VCaP (cell line): Measurements from ENCODE around the gene SYNE3.

ENCODE experiments used
- H3K27ac ChIP-seq: fragments of 450-650 bp; 2 replicates; pipeline ENCODE4 v1.5.1; 2017
- TF ChIP-seq, protein P1 (sequence below): fragments of 450-650 bp; conservative IDR thresholded peaks from 2 replicates; pipeline ENCODE4 v1.5.1; 2017; ENCODE audit warnings: mild to moderate bottlenecking, moderate library complexity

The SYNE3 gene

DNA sequence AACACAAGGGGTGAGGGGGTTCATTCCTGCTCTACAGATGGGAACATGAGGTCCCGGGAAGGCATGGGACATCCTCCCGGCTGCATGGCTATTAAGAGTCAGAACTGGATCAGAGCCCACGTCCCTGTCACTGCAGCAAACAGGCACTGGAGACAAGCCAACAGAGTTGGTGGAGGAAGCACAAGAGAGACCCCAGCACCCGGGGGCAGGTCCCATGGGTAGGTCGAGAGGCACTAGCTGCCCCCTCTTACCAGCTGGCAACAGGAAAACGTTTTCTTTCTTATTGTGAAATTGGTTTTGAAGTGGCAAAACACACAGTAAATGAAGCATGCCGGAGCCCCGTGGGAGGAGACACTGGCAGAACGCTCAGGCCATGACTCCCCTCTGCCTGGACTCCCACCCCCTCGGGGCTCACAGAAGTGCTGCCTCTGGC is 43.6 kb downstream of the SYNE3 start:
- peak overlapping the region; percentile 35; the same call in 1 of the 2 replicates for H3K27ac ChIP-seq
- TF ChIP-seq, protein P1, sequence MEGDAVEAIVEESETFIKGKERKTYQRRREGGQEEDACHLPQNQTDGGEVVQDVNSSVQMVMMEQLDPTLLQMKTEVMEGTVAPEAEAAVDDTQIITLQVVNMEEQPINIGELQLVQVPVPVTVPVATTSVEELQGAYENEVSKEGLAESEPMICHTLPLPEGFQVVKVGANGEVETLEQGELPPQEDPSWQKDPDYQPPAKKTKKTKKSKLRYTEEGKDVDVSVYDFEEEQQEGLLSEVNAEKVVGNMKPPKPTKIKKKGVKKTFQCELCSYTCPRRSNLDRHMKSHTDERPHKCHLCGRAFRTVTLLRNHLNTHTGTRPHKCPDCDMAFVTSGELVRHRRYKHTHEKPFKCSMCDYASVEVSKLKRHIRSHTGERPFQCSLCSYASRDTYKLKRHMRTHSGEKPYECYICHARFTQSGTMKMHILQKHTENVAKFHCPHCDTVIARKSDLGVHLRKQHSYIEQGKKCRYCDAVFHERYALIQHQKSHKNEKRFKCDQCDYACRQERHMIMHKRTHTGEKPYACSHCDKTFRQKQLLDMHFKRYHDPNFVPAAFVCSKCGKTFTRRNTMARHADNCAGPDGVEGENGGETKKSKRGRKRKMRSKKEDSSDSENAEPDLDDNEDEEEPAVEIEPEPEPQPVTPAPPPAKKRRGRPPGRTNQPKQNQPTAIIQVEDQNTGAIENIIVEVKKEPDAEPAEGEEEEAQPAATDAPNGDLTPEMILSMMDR, result no peak

DNA sequence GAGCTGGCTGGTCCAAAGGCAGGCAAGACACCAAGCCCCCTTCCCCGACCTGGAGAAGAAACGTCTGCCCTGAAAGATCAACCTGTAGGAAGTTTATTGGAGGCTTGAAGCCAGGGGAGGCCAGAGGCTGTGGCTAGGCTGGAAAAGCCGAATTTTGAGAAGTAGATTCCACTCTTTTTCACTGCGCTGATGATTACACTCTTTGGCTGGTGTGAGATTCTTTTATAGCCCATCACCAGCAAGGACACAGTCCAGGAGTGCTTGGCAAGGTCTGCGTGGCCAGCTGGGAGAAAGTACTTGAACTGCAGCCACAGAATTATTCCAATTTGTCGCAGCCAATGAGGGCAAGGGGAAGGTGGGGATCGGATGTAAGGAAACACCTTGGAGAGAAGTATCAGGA is 45.0 kb downstream of the SYNE3 start:
- peak overlapping the region; percentile 35; the same call in 1 of the 2 replicates for H3K27ac ChIP-seq
- TF ChIP-seq, protein P1, result no peak

DNA sequence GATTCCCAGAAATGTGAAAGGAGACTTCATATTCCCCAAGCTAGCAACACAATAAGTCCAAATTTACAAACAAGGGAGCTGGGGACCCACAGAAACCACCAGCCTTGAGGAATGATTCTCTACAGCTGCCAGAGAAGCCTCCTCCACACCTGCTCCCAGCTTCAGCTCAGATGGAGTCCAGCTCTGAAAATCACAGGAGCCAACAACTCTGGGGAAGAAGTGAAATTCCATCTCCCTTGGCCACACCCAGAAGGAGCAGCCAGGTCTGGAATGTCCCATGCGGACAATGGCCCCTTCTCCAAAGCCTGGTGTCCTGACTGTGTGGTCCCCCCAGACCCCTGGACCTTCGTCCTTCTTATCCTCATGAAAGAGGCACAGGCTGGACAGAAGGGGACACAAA is 45.4 kb downstream of the SYNE3 start:
- TF ChIP-seq, protein P1, result no peak
- H3K27ac ChIP-seq, result no peak overlapping the region

DNA sequence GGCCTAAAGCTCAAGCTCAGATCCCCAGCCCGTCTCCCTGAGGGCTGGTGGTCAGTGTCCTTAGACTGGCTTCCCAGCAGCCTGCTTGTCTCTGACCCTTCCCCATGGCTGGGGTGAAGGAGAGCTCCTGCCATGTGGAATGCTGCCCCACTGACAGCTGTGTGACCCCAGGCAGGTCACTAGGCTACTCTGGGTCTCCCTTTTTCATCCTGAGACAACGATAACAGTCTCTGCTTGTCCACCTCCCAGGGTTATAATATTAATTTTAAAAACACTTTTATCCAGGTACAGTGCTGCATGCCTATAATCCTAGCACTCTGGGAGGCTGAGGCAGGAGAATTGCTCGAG is 47.3 kb downstream of the SYNE3 start:
- TF ChIP-seq, protein P1, result no peak

DNA sequence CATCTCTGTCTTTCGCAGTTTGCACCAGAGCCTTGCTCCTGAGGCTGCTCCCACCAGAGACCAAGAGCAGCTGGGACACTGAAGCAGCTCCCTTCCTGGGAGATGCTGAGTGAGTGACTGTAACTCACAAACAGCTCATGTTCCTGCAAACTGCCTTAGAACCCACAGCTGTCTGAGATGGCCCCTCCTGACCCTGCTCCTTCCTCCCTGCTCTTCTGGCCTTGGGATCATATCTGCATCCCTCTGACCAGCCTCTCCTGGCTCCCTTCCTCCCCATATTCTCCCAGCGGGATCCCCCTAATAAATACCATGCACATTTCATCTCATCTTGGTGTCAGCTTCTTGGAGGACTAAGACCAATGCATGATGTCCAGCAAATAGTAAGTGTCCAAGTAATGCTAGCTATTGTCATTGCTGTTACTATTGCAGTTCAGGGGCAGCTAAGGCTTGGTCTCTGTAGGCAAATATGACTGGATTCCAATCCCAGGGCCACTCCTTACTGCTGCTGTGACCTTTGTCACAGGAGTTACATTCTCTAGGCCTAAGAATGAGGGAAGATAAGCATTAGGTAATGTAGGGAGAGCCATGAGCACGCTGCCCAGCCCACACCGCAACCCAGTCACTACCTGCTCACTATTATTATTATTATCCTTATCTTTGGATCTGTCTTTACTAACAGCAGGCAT is 47.9 kb downstream of the SYNE3 start:
- TF ChIP-seq, protein P1, result no peak
- H3K27ac ChIP-seq, result no peak overlapping the region

More for the DNA sequence above, 47.3 kb downstream of the SYNE3 start:
- H3K27ac ChIP-seq, result no peak overlapping the region

DNA sequence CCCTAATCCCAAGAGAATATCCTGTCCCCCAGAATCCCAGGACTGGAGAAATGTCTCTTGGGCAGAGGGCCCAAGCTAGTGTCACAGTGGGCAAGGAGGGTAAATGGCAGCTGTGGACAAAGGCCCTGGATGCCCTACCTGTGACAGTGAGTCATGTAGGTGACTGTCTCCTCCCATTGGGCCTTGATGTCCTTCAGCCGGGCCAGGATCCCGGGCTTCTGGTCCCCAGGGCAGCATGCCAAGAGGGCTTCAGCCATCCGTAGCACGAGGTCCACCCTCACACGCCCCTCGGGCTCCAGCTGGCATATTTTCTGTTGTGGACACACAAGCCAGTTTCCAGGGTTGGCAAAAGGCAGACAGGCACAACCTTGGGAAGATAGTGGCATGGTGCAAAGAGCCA is 48.8 kb downstream of the SYNE3 start:
- no peak overlapping the region for H3K27ac ChIP-seq
- TF ChIP-seq, protein P1, result no peak

DNA sequence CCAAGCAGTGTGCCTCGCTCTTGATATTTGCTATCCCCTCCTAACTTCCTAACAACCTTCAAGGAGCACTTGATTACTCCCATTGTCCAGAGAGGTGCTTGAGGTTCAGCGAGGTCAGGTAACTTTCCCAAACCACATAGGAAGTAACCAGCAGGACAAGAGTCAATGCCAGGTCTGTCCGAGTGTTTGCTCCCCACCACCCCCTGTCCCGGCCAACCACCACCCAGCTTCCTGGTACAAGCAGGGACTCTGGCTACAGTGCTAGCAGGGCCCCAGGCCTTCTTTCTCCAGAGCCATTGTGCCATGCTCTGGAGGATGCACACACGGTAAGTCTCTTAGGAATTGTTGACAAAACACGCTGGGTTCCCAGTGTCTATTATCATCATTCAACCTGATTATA is 49.2 kb downstream of the SYNE3 start:
- H3K27ac ChIP-seq, result no peak overlapping the region
- TF ChIP-seq, protein P1, result no peak
